ENCODE data around the gene TNS3.

TNS3 gene

GRCh38 chr7:47484923-47485639 is 96.8 kb downstream of the TNS3 start:
- DNase-seq: no peak

GRCh38 chr7:47484457-47484856 is 97.5 kb downstream of the TNS3 start:
- DNase-seq: no peak

- DNase-seq: peak in 3 of 4 experiments; percentile 33 to 46 (median 45)
Observed at GRCh38 chr7:47483604-47484273, 98.2 kb downstream of the TNS3 start.

- peak; percentile 82 to 94 (median 88) for DNase-seq
Observed at GRCh38 chr7:47482013-47482875, 99.7 kb downstream of the TNS3 start.

GRCh38 chr7:47481541-47482012 is 100.3 kb downstream of the TNS3 start:
- no peak for DNase-seq

GRCh38 chr7:47480576-47481538 is 101.1 kb downstream of the TNS3 start:
- peak; percentile 51 to 73 (median 64) for DNase-seq

GRCh38 chr7:47479821-47480575 is 101.9 kb downstream of the TNS3 start:
- DNase-seq: peak in 2 of 4 experiments; percentile 39 to 67

GRCh38 chr7:47478926-47479711 is 102.8 kb downstream of the TNS3 start:
- peak in 2 of 4 experiments; percentile 28 to 46 for DNase-seq

- DNase-seq: peak; percentile 83 to 91 (median 90)
Observed at GRCh38 chr7:47478017-47478344, 103.9 kb downstream of the TNS3 start.

GRCh38 chr7:47477191-47478016 is 104.5 kb downstream of the TNS3 start:
- no peak for DNase-seq

GRCh38 chr7:47475880-47476227 is 106.1 kb downstream of the TNS3 start:
- DNase-seq: no peak

GRCh38 chr7:47474937-47475879 is 106.7 kb downstream of the TNS3 start:
- peak; percentile 93 to 97 (median 96) for DNase-seq

GRCh38 chr7:47474211-47474936 is 107.5 kb downstream of the TNS3 start:
- DNase-seq: no peak

GRCh38 chr7:47473499-47474210 is 108.3 kb downstream of the TNS3 start:
- peak; percentile 71 to 88 (median 84) for DNase-seq

- DNase-seq: no peak
Observed at GRCh38 chr7:47472444-47473157, 109.3 kb downstream of the TNS3 start.

GRCh38 chr7:47471831-47472230 is 110.1 kb downstream of the TNS3 start:
- DNase-seq: no peak
